Gastrocnemius medialis (tissue), 4 donors: ENCODE measurements around the gene WDR86.

Source experiments
- CTCF ChIP-seq, 5 experiments: fragments of 450-650 bp in 3 of 5; fragments of 200-600 bp in 2 of 5; sonication (generic) in 2 of 5; IDR thresholded peaks in 4 of 5; conservative IDR thresholded peaks in 1 of 5; 1 replicate in 4 of 5; 2 replicates in 1 of 5; pipeline ENCODE4 v1.5.1; 2016 to 2019; ENCODE audit warnings: antibody characterized with exemption in 5 of 5, mild to moderate bottlenecking in 3 of 5, moderate library complexity in 3 of 5
- POLR2A ChIP-seq, 2 donors: fragments of 450-650 bp; IDR thresholded peaks; one replicate each; pipeline ENCODE4 v1.6.1; 2017; ENCODE audit warnings: antibody characterized with exemption in 2 of 2, mild to moderate bottlenecking in 2 of 2, moderate library complexity in 2 of 2

- no peak for TF ChIP-seq CTCF (IDR thresholded peaks at IDR 0.05 in 4 of 5, conservative IDR thresholded peaks at IDR 0.05 in 1 of 5)
- no peak for TF ChIP-seq POLR2A (IDR thresholded peaks at IDR 0.05)
These were observed 26.8 kb upstream of the WDR86 start for GRCh38 chr7:151436446-151437158.
